Left ventricle myocardium superior (tissue), 1 donor: ENCODE results near the gene NSF. TPM values are rescaled to one million over a fixed set of nuclear protein-coding genes. Genes with fewer than 3 reads are reported as not detected.
"Not testable (repeated sequence)": the region's sequence is repeated elsewhere in the genome, so short reads cannot be mapped to it uniquely, and the experiment has no call there.

Source experiments
- ATAC-seq: fragments of 200-7000 bp; cut with Tn5 transposase; one replicate; pipeline ENCODE4 v1.9.1; 2020; ENCODE audit warnings: mild to moderate bottlenecking, moderate library complexity
- DNase-seq: peaks from one replicate; pipeline ENCODE4 v3.0.0-alpha.2; 2020
- intact Hi-C: fragments of 100-400 bp; cut with micrococcal nuclease; formaldehyde crosslinking; loops from one replicate; pipeline ENCODE4 v1.11.0; 2022
- total RNA-seq: library from RNA; stranded (reverse); fragmentation: NEBNext Ultra II Directional; extraction: Animal tissue kit (Norgen Biotek cat#: 25700); gene quantifications from one replicate; pipeline ENCODE4 v1.2.1, GENCODE V29; 2021
- donor health status: DM: no; HTN: yes; CAD: no; lungs with severe emphysema.

NSF gene
- total RNA-seq, 1 donor from 2014 or later = 27.5 TPM

DNA sequence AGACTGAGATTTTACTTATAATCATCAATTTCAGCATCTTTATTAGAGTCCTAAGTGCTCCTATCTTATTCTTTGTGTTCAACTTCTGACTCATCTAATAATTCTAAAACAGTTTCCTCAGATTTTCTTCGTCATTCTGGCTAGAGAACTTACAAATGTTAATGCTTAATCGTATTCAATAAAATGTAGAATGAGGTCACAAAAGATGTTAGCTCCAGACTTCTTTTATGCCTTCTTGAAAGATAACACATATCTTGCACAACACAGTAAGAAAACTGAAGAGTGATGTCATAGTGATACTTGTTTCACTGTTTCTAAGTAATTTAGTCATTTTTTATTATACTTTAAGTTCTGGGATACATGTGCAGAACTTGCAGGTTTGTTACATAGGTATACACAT lies 93.2 kb downstream of the NSF start:
- ATAC-seq, intact Hi-C loops, DNase-seq: not testable (repeated sequence)

DNA sequence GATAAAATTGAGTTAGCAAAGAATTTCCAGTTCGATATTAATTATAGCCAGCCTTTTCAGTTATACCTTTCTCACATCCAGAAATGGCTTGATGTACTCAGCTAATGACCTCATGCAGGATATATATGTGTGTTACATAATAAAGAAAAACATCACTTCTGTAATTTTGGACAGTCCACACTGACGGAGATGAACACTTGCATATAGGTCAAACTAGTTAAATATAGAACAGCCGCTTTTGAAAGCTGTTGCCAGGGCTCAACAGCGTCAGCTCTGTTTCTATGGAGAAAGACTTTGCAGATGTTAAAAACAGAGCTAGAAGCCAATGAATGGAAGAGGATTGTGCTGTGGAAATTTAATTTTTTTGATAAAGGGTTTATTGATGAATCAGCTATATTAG lies 94.8 kb downstream of the NSF start:
- intact Hi-C loops, DNase-seq: not testable (repeated sequence)
- ATAC-seq = peak; percentile 21

DNA sequence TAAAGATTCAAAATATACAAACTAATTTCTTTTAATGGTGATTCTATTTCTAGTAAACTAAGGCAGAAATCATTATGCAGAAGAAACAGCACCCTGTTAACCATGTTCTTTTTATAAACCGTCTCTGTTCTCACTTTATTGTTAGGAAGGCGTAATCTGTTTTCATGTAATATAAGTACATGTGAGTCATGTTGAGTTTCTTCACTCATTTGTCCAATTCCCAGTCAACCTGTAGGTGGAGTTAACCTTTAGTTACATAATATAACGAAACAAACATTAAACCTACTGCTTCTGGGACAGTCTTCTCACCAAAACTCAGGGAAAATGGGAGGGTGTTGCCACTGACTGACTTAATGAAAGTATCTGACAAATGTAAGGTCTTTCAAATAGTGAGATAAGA lies 101.7 kb downstream of the NSF start:
- intact Hi-C loops, ATAC-seq, DNase-seq: not testable (repeated sequence)

DNA sequence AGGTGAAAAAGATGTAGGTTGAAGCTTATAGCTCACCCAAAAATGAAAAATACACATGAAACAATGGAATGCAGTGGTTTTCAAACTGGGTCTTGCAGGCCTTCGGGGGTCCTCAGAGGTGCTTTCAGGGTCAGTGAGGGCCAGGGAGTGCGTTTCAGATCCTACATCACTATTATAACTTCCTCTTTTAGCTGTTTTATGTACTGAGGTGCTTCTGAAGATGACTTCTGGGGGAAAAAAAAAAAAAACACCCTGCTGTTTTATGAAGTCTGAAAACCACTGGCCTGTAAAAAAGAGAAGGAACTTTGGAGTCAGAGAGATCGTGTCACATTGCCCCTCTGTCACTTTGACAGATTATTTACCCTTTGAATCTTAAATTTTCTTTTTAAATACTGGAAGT lies 102.8 kb downstream of the NSF start:
- DNase-seq, ATAC-seq, intact Hi-C loops: not testable (repeated sequence)

DNA sequence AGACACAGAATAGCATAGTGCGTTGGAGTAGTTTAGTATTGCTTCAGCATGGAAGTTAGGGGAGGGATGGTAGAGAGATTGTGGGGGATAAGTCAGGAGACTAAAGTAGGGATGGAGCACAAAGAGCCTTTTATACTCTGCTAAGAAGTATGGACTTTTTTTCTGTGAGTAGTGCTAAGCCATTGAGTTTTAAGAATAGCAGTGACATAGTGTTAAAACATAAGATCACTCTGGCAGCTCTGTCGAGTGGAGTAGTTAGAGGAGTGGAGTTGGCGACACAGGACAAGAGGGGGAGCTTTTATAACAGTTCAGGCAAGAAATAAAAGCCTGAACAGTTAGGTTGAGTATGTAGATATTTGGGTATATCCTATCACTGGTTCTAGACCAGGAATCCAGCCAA lies 106.1 kb downstream of the NSF start:
- intact Hi-C loops, ATAC-seq: not testable (repeated sequence)

DNA sequence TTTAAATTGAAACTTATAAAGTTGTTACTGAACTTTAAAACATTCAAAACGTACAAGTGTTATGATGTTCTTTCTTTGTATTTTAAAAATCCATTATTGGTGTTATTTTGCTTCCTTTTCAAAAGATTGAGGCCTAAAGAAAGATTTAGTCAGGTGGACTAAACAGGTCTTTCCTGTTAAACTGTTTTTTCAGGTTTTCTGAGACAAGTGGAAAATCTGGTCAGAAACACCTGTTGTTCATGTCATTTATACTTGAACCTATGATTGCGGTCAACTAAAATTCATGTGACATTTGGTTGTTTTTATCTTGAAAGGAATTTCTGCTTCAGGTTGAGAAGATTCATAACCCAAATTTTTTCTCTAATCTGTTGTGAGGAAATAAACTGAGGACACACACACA lies 108.5 kb downstream of the NSF start:
- DNase-seq, ATAC-seq, intact Hi-C loops: not testable (repeated sequence)

More for the DNA sequence above, 106.1 kb downstream of the NSF start:
- DNase-seq = not testable (repeated sequence)

DNA sequence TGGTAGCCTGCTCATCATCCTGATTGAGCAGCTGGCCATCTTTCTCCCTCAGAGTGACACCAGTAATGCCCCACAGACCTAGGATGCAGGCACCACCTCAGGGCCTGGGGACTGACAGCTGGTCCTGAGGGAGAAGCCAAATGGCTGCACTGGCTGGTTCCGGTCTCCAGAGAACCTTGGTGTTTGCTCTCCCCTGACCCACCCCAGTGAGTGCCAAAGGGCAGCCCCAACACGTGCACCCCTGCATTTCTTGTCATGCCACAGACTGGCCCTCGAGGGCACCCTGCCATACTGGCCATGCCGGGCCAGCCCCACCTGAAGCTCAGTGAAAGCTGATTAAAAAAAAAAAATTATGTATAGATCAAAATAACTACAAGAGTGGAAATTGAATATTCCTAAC lies 127.5 kb downstream of the NSF start:
- intact Hi-C loops = no loop called here
- DNase-seq = no peak

DNA sequence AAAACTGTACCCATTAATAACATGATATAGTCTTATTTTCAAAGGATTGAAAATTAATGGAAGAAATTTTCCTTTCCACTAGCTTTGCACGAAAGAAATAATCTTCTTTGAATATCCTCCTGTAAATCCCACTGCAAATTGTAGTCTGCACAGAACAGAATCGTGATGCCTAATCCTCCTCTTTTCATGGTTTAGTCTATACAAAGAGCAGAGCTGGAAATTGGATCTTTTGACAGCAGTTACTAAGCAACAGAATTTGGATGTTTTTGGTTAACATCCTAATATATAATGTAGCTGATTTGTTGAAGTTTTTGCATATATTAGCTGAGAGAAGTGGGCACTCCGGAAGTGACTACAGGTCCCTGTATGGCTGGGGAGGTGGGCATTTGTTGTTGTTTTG lies 129.4 kb downstream of the NSF start:
- intact Hi-C loops = no loop called here

More for the DNA sequence above, 127.5 kb downstream of the NSF start:
- ATAC-seq = no peak

DNA sequence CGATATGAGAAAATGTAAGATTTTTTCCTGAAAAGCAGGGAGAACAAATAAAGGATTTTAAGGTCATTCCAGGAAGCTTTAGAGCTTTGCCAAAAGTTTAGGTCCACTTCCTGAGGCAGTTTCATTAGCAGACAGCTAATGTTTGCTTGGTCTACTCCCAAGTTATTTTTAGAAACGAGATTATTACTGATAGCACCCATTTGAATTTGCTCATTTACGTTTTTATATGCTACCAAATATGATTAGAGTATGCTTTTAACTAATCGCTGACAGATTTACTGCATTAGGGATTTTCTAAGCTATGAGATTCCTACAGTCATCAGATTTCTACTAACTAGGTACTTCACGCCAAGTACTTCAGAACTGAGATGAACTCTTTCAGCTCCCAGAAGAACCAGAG lies 129.9 kb downstream of the NSF start:
- intact Hi-C loops = no loop called here
- no peak for ATAC-seq

More for the DNA sequence above, 129.4 kb downstream of the NSF start:
- ATAC-seq = no peak
- DNase-seq = no peak

DNA sequence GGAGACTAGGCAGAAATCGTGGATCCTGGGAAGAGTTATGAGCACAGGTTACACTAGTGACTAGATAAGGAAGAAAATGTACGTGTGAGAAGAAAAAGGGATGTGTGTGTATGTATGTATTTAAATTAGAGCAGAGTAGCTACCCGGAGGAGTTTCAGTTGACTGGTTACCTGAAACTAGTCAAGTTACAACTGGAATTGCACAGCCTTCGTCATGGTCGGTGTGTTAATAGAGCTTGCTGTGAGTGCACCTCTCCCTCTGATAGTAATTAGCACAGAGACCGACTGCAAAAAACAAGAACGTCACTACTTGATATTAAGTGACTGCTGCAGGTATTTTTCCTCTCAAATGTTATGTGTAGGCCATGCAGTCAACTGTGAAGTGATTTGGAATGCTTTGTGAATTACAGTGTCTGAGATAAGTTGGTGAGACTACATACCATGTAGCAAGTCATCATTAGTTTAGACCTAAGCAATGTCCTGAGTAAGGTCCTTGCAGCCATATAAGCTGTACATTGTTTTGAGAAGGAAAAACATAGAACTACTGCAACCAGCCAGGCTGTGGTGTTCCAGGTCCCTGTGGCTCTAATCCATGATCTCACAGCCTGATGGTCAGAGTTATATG lies 132.3 kb downstream of the NSF start:
- intact Hi-C loops = no loop called here
- DNase-seq = no peak
- ATAC-seq = no peak

More for the DNA sequence above, 129.9 kb downstream of the NSF start:
- DNase-seq = no peak

DNA sequence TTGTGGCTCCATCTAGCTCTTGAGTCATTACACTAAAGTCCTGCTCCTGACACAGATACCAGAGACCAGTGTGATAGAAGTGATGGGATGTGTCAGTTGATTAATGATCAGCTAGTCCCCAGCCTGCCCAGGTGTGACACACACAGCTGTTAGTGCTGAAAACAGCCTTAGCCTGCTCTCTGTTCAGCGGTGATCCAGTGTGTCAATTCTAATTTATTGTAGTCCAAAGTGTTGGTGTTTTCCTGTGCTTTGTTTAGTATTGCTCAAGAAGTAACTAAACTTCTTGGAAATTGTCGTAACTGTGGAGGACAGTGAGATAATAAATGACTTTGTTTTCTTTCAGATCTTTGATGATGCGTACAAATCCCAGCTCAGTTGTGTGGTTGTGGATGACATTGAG lies 135.7 kb downstream of the NSF start:
- ATAC-seq = no peak
- DNase-seq = no peak
- intact Hi-C loops = no loop called here

DNA sequence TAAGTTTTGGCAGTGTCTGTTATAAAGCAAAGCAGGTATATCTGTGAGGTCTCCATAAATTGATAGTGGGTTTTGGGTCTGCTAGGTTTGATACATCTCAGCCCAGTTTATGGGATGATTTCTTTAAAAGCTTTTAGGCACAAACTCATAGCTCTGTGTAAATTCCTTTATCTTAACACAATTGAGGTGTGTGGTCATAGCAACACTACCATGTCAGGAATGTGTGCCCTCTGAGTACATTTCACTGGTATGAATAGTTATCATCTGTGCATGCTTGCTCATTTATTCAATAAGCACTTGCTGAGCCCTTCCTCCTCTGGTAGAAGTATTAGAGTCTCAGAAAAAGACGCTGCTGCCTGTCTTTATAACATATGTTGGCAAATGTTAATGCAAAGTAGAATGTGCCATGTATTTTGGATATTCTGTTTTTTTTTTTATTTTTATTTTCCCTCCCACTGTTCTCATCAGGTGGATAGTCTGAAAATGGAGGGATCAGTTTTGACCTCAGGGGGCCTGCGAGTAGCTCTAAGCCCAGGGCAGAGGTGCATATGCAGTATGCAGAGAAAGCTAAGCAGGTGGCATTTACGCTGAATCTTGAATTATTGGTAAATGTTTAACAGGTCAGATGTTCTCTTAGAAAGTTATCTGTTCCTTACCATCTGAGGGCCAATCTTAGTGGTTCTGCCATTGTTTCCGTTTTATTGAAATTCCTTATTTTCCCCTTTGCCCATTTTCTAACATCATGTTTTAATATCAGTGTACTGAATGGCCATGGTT lies 137.3 kb downstream of the NSF start:
- no peak for DNase-seq
- ATAC-seq = no peak
- intact Hi-C loops = no loop called here

DNA sequence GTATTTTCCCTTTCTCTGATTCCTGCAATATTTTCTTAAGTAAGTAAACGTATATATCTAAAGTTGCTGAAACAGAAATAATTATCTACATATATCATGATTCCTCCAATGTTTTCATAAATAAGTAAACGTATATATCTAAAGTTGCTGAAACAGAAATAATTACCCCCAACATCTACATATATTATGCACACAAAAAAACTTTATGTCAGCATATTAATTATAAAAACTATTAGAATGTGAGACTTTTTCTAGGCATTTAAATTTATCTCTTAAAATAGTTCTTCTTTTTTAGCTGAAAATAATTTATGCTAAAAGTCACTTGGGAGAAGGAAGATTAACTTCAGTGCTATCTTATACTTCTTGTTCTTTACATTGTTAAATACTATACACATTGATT lies 139.6 kb downstream of the NSF start:
- intact Hi-C loops = no loop called here
- DNase-seq (no peak), ATAC-seq (no peak)

DNA sequence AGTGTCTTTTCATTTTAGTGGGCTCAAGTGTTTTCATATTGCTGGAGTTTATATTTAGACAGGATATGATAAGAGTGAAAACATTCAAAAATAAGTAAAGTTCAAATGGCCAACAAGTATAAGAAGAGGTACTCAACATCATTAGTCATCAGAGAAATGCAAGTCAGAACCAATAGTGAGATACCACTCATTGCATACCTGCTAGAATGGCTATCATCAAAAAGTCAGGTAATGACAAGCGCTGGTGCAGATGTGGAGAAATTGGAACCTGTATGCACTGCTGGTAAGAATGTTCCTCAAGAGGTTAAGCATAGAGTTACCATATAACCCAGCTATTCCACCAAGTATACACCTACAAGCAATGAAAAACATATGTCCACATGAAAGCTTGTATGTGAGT lies 140.2 kb downstream of the NSF start:
- ATAC-seq = no peak
- DNase-seq = no peak
- intact Hi-C loops = no loop called here

DNA sequence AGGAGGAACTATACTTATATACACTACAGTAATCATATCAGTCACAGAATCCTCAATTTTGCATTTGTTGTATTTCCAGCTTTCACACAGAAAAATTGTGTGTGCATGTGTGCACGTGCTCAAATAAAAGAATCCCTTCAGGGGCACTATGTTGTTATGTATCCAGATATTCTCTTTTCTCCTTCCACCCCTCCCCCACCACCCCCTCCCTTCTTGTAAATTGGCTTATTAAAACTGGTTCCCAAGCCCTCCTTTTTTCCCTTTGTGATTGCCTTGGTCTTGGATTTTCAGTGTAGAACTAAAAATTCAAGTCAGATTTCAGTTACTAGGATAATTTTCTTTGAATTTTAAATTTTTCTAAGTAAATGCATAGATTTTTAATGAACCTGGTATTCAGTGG lies 141.7 kb downstream of the NSF start:
- ATAC-seq (no peak), DNase-seq (no peak)
- intact Hi-C loops = no loop called here

DNA sequence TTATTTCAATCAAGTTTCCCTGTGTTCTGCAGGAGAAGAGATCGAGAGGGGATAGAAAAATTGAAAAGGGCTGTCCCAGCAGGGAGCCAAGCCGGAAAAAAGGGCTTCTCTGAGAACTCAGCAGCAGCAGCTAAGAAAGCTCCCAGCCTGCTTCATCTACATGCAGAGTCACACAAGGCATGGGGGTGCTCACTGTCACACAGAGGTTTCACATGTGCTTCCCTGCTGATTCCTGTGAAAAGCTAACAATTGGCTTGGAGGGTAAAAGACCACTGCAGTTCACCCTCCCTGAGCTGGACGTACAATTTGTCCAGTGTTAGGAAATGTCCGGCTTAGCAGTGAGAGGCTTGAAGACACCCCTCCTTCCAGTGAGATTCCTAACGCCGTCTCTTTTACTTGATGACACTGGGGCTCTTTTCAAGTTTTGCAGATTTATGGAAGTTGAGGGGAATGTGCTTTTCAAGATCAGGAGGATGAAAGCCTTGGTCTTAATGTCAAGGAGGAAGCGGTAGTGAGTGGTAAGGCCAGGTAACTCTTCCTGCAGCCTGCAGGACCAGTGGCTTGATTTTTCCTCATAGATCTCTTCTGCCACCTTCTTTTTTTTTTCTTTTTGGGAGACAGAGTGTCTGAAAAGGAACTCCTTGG lies 142.4 kb downstream of the NSF start:
- no peak for ATAC-seq
- DNase-seq = no peak
- intact Hi-C loops = no loop called here

DNA sequence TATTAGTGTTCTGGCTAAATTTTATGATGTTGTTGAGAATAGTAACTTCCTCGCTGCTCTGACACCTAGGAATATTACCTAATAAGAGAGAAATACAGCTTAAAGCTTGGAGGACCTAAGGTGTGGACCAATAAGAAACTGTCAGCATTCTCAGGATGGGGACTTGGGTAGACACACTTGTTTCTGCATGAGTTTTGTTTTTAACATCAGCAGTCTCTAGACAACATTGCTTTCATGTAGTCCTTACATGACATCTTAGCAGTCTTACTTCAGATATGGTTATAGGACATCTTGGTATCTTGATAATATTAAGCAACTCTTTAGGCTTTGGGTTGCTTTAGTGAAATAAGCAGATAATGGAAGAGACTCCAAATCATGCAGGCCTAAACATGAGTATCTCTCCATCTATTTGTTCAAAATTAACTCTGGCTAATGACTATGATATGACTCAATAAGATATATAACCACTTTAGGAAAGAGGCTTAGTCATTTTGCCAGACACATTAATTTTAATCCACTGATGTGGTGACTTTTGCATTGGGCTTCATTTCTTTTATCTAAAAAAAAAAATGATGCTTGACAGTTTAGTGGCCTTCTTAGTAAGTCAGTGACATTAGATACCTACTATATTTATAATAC lies 143.5 kb downstream of the NSF start:
- ATAC-seq = no peak
- DNase-seq = no peak
- intact Hi-C loops = no loop called here

DNA sequence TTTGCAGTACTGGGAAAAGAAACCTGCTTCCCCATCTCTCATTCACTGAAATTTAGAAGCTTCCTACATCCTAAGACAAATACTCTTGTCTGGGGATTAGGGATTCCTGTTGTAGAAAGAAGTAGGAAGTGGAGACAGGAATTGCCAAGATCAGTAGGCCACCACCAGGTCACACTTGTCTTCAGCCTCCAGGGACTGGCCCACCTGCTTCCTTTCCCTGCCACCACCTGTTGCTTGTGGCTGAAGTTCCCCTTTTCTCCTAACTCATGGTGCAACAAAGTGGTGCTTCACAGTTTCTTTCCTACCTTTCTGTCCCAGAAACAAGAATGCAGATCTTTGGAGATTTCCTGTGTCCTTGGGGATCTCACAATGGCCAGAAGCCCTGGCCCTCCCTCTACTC lies 145.6 kb downstream of the NSF start:
- no peak for ATAC-seq
- intact Hi-C loops = no loop called here
- no peak for DNase-seq

DNA sequence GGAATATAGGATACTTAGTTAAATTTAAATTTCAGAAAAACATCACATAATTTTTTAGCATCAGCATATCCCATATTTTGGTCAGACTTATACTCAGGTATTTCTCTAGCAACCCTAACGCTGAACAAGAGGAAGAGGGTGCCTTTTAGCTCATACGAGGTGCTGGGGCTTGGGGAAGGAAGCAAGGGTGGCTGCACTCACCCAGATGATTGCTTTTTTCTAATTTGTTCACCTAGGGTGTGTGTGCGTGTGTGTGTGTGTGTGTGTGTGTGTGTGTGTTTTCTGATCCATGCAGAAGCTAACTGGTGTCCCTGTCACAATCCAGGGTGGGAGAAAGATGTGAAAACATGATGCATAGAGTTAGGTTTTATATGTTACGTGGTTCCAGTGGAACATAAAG lies 146.9 kb downstream of the NSF start:
- intact Hi-C loops = no loop called here
- DNase-seq (no peak), ATAC-seq (no peak)

DNA sequence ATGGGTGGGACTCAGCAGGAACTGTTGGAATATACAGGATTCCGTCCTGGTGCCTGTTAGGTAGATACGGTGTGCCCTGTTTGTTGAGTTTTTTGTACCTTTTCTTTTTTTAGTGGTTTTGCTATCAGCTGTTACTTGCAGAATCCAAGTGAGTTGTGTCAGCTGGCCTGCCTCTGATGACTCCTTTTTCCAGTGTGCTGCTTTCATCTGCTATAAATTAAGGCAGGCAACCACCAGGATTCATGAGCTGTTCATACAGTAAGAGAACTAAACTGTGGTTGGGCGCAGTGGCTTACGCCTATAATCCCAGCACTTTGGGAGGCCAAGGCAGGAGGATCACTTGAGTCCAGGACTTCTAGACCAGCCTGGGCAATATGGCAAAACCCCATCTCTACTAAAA lies 148.1 kb downstream of the NSF start:
- intact Hi-C loops = no loop called here
- DNase-seq (no peak), ATAC-seq (no peak)
